HG03060 (cell line): ENCODE measurements around the gene GNS.
"Not testable (repeated sequence)": the region's sequence is repeated elsewhere in the genome, so short reads cannot be mapped to it uniquely, and the experiment has no call there.

Experiments
- ATAC-seq: cut with Tn5 transposase; IDR thresholded peaks from one replicate; pipeline ENCODE4 v1.9.1; 2021; ENCODE audit warnings: low read depth, moderate number of reproducible peaks; ENCODE audit not compliant: unreplicated experiment

The GNS gene

DNA sequence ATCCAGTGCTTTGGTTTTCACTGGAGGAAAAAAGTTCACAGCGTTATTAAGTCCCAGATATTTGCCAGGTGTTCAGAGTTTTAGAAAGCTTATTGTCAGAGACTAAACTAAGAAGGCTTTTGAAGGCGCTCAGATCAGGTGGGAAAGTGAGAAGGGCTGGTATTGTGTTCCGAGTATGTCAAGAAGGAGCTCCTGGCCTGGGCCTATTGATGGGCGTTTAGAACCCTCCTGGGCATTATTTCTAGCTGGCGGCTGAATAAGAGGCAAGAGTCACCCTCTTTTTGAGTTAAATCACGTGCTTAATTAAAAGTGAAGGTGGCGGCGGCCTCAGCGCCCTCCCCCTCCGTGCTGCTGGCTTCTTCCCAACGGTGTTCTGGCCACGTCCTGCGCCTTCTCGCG lies 20.9 kb upstream of the GNS start:
- no peak for ATAC-seq

GRCh38 chr12:64779354-64779974 lies 20.3 kb upstream of the GNS start:
- no peak for ATAC-seq

- ATAC-seq = not testable (repeated sequence)
Observed at GRCh38 chr12:64775147-64775736, 16.0 kb upstream of the GNS start.

- no peak for ATAC-seq
Observed at GRCh38 chr12:64773386-64773785, 14.2 kb upstream of the GNS start.

DNA sequence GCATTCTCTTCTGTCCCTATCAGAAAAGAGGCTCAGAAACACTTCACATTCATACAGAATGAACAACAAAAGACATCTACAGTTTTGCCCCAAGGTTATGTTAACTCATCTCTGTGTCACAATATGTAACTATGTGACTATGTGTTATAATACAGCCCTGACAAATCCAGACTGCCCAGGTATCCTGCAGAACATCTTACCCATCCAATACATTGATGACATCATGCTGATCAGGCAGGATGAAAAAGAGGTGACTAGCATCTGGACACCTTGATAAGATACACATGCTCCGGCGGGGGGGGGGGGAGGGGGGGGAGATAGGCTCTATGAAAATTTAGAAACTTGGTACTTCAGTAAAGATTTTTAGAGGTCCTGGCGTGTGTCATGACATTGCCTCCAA lies 8.3 kb upstream of the GNS start:
- ATAC-seq = no peak

GRCh38 chr12:64760808-64761573 lies 1.8 kb upstream of the GNS start:
- ATAC-seq = no peak

GRCh38 chr12:64757771-64758170 lies 1.4 kb downstream of the GNS start:
- no peak for ATAC-seq

GRCh38 chr12:64756376-64756775 lies 2.8 kb downstream of the GNS start:
- ATAC-seq = no peak

- no peak for ATAC-seq
Observed at GRCh38 chr12:64753427-64753826, 5.8 kb downstream of the GNS start.

GRCh38 chr12:64752833-64753238 lies 6.4 kb downstream of the GNS start:
- ATAC-seq = no peak

- no peak for ATAC-seq
Observed at GRCh38 chr12:64752032-64752431, 7.2 kb downstream of the GNS start.

DNA sequence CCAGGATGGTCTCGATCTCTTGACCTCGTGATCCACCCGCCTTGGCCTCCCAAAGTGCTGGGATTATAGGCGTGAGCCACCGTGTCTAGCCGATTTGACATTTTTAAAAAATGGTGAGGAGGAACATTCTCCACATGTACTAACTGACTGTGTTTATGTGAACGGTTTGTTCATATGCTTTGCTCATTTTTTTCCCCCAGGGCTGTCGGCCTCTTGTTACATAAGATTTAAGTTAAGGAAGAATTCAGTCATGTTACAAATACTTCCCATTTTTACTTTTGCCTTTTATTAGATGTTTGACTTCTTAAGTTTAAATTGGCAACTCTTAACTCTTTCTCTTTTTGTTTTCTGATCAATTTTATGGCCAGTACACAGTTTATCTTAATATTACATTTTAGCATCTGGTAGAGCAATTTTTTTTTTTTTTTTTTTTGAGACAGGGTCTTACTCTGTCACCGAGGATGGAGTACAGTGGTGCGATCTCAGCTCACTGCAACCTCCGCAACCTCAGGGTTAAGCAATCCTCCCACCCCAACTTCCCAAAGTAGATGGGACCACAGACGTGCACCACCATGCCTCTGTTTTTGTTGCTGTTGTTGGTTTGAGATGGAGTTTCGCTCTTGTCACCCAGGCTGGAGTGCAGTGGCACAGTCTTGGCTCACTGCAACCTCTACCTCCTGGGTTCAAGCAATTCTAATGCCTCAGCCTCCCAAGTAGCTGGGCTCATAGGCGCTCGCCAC lies 9.6 kb downstream of the GNS start:
- ATAC-seq = no peak

GRCh38 chr12:64747695-64748094 lies 11.5 kb downstream of the GNS start:
- no peak for ATAC-seq

DNA sequence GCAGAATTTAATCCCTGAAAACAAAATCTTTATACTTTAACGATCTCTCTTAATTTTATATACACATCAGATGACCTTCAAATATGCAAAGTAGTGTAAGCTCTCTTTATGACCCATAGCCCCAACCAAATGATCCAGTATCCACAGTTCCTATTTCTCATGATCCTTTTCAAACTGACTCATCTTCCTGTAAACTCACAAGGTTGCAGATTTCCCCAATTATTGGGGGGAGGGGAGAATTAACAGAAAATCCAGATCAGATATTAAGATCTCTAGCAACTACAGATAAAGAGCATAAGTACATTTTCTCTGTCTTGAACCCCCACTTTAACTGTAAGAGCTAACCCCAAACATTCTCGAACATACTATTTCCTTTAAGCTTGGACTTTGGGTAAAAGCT lies 12.5 kb downstream of the GNS start:
- no peak for ATAC-seq

DNA sequence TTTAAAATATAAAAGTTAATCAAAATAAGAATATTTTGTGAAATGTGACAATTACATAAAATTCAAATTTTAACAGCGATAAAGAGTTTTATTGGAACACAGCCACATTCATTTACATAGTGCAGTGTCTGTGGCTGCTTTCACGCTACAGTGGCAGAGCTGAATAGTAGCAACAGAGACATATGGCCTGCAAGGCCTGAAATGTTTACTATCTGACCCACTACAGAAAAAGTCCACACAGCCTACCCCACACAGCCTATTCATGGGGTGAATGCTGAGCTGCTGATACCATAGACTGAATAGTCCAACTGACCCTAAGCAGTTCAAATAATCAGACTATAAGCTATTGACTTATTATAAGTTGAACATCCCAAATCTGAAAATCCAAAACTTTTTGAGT lies 13.2 kb downstream of the GNS start:
- no peak for ATAC-seq

- ATAC-seq = no peak
Observed at GRCh38 chr12:64745259-64745807, 13.9 kb downstream of the GNS start.

GRCh38 chr12:64744422-64745258 lies 14.6 kb downstream of the GNS start:
- ATAC-seq = no peak

DNA sequence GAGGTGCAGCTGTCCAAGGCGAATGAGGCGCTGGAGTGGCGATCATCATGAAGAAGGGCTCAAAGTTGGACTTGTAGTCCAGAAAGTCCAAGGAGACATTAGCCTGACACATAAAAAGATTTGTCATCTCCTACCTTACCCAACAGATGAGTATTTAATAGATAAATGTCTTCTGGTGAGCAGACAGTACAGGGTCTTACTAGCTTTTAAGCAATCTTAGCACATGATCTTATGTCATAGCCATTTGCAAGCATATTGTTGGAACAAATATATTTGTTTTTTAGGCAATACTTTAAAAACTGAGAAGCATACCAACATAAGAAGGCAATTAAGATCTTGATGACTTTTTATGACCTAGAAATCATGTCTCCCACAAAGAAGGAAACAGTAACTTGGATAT lies 16.0 kb downstream of the GNS start:
- ATAC-seq = no peak

DNA sequence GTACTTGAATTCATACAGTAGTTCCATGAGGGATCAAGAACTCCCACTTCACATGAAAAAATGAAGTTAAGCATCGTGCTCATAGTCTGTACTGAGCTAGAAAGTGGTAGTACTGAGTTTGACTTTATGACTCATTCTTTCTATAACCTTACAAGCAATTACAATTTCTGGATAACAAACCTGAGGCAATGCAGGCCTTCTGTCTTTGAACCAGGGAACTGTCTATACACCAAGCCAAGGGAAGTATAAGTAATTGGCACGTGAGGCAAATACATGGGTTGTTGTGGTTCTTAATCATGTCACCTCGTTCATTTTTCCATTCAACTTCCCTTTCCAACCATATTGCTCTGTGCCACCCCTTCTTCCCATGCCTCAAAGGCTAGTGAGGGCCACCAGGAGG lies 16.8 kb downstream of the GNS start:
- no peak for ATAC-seq

DNA sequence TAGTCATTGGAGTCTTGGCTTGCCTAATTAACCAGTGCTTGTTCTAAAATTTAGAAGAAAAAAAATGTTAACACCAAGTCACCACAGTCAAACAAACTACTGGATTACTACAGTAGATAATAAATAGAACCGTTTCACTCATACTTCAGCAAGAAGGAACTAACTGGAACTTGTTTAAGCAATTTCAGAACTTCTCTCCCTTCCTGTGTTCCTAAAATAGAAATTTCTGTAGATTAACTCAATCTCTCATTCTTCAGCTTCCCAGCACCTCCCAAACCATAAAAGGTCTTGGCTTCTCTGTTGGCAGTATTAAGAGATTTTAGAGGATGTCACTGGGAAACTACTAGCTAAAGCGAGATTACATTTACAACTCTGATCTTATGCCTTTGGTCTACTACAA lies 18.6 kb downstream of the GNS start:
- no peak for ATAC-seq
